Smooth muscle cell (in vitro differentiated cells): ENCODE measurements around the gene PRSS16. TPM values are rescaled to one million over a fixed set of nuclear protein-coding genes. Genes with fewer than 3 reads are reported as not detected.

Source experiments
- DNase-seq: peaks from one replicate; lab custom pipeline; 2025; ENCODE audit not compliant: unreplicated experiment; lab: John Stamatoyannopoulos, UW
- H2AFZ ChIP-seq: fragments of 200-600 bp; sonication (generic); 2 replicates; pipeline ENCODE4 v1.6.0; 2016; ENCODE audit warnings: antibody characterized with exemption, low read depth, mild to moderate bottlenecking
- H3F3A ChIP-seq: fragments of 200-600 bp; sonication (generic); 2 replicates; pipeline ENCODE4 v1.6.0; 2017; ENCODE audit warnings: antibody characterized with exemption, low read depth
- H3K27ac ChIP-seq: fragments of 200-600 bp; sonication (generic); 2 replicates; pipeline ENCODE4 v1.5.1; 2016; ENCODE audit warnings: low read depth, mild to moderate bottlenecking
- H3K27me3 ChIP-seq: fragments of 200-600 bp; sonication (generic); 2 replicates; pipeline ENCODE4 v1.6.1; 2016; ENCODE audit warnings: low read depth, mild to moderate bottlenecking
- H3K36me3 ChIP-seq: fragments of 200-600 bp; sonication (generic); 2 replicates; pipeline ENCODE4 v1.5.1; 2016; ENCODE audit warnings: low read depth
- H3K4me1 ChIP-seq: fragments of 200-600 bp; sonication (generic); 2 replicates; pipeline ENCODE4 v1.5.1; 2016; ENCODE audit warnings: low read depth
- H3K4me2 ChIP-seq: fragments of 200-600 bp; sonication (generic); 2 replicates; pipeline ENCODE4 v1.6.0; 2016; ENCODE audit warnings: mild to moderate bottlenecking
- H3K4me3 ChIP-seq: fragments of 200-600 bp; sonication (generic); 2 replicates; pipeline ENCODE4 v1.5.1; 2016; ENCODE audit warnings: mild to moderate bottlenecking
- H3K79me2 ChIP-seq: fragments of 200-600 bp; sonication (generic); 2 replicates; pipeline ENCODE4 v1.6.0; 2016; ENCODE audit warnings: low read depth, mild to moderate bottlenecking
- H3K9ac ChIP-seq: fragments of 200-600 bp; sonication (generic); 2 replicates; pipeline ENCODE4 v1.6.0; 2016; ENCODE audit warnings: low read depth
- H3K9me3 ChIP-seq: fragments of 200-600 bp; sonication (generic); replicated peaks from 2 replicates; pipeline ENCODE4 v1.5.1; 2016; ENCODE audit warnings: low read depth
- H4K20me1 ChIP-seq: fragments of 200-600 bp; sonication (generic); 2 replicates; pipeline ENCODE4 v1.6.0; 2016; ENCODE audit warnings: low read depth
- CTCF ChIP-seq: fragments of 200-600 bp; sonication (generic); IDR thresholded peaks from 2 replicates; pipeline ENCODE4 v1.5.1; 2017; ENCODE audit warnings: borderline replicate concordance, mild to moderate bottlenecking, antibody characterized with exemption; ENCODE audit not compliant: insufficient read depth, poor library complexity, severe bottlenecking
- WGBS: methylation state at CpG from one replicate; pipeline ENCODE4 v1.1.7; 2016; ENCODE audit warnings: low lambda C conversion rate; 5-methylcytosine and 5-hydroxymethylcytosine counted together
- polyA plus RNA-seq: library from polyadenylated mRNA; unstranded; fragments of >200 nt; fragmentation: Nextera tagmentation; extraction: Ambion mirVana; gene quantifications from 2 replicates; pipeline ENCODE4 v1.2.1, GENCODE V29; 2016
- total RNA-seq: library from RNA; depleted of rRNA; stranded (reverse); fragments of >200 nt; gene quantifications from 2 replicates; pipeline ENCODE4 v1.2.3, GENCODE V29; 2014

Gene PRSS16
- total and polyA plus RNA-seq, 2 experiments from 2014 or later, result 2.8 to 7.6 TPM

- H2AFZ ChIP-seq, result no peak overlapping the region
- H3F3A ChIP-seq, result no peaks in the 10 kb centered on the region
- peaks cover 3% of the 10 kb centered on the region for H3K4me1 ChIP-seq
- no peak overlapping the region for H3K9ac ChIP-seq
- H3K79me2 ChIP-seq, result no peaks in the 10 kb centered on the region
- H3K27me3 ChIP-seq, result no peaks in the 10 kb centered on the region
- no peak for DNase-seq
- no peaks in the 10 kb centered on the region for H4K20me1 ChIP-seq
- WGBS, result 80% methylated on average over 4 of the region's 4 CpGs
- no peak overlapping the region for H3K4me3 ChIP-seq
- no peak overlapping the region for H3K27ac ChIP-seq
- H3K36me3 ChIP-seq, result no peaks in the 10 kb centered on the region
- H3K4me2 ChIP-seq, result no peak overlapping the region
- no peaks in the 10 kb centered on the region for H3K9me3 ChIP-seq
- TF ChIP-seq CTCF, result no peak
Measured at GRCh38 chr6:27224729-27225128, 22.8 kb upstream of the PRSS16 start.

DNA sequence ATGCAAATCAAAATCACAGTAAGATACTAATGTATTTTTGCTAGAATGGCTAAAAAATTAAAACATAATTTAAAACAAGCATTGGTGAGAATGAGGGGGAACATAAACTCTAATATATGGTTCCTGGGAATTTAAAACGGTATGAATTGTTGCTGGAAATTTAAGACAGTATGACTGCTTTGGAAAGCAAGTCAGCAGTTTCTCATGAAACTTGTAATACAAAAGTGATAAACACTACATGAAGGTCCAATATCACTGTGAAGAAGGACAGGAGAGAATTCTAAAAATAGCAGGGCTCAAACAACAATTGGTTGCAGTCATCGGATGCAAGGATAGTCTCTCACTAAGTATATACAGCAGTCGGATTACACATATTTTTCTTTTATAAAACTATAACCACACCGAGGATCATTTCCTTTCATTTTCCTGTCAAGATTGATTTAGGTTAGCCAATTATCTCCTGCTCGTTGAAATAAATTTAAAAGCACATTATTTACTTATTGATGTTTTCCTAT lies 18.5 kb upstream of the PRSS16 start:
- no peak for DNase-seq
- Histone ChIP-seq H3F3A (no peaks in the 10 kb centered on the region), H3K9ac (no peak overlapping the region), H4K20me1 (no peaks in the 10 kb centered on the region), H3K79me2 (no peaks in the 10 kb centered on the region), H2AFZ (peak overlapping the region; percentile 42), H3K27me3 (no peaks in the 10 kb centered on the region), H3K36me3 (no peaks in the 10 kb centered on the region), H3K4me1 (peaks cover 6% of the 10 kb centered on the region), H3K27ac (no peak overlapping the region), H3K4me2 (peak overlapping the region; percentile 69), H3K9me3 (no peaks in the 10 kb centered on the region), H3K4me3 (peak overlapping the region; percentile 43)
- no peak for TF ChIP-seq CTCF
- WGBS, result 83% methylated on average over 5 of the region's 5 CpGs

DNA sequence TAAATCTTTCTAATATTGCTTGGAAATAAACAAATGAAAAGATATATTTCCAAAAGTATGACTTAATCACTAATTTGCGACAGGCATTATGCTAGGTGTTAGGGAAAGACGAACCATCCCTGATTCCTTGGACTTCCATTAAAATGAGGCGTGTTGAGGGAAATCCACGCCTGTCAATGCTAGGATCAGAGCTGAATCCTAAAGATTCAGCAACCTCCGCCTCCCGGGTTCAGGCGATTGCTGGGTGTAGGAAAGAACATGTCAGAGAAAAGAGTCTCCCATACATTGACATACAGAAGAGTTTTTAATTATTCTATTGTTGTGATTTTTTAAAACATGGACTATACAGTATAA lies 16.8 kb upstream of the PRSS16 start:
- Histone ChIP-seq H3K4me2 (peak overlapping the region; percentile 69), H2AFZ (peak overlapping the region; percentile 29), H3F3A (no peaks in the 10 kb centered on the region), H3K27ac (no peak overlapping the region), H3K27me3 (no peaks in the 10 kb centered on the region), H3K36me3 (no peaks in the 10 kb centered on the region), H3K9me3 (no peaks in the 10 kb centered on the region), H3K79me2 (no peaks in the 10 kb centered on the region), H3K4me1 (peaks cover 6% of the 10 kb centered on the region), H3K9ac (no peak overlapping the region), H4K20me1 (no peaks in the 10 kb centered on the region), H3K4me3 (peak overlapping the region; percentile 43)
- 7% methylated on average over 7 of the region's 7 CpGs for WGBS
- DNase-seq, result no peak
- no peak for TF ChIP-seq CTCF

DNA sequence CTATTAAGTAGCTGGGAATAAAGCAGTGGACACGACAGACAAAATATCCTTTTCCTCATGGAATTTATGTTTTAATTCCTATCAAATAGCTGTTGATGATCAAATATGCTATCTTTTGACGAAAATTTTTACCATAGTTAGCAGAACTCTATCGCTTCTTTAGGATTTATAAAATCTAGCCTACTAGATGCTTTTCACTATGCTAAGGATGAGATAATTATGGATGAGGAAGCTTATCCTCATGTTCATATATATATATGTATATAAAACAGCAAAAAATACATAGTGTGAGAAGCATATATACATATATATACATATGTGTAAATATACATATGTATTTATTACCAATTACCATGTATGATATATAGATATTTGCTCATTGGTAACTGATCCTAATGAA lies 12.9 kb upstream of the PRSS16 start:
- no peak overlapping the region for H3K9ac ChIP-seq
- peak overlapping the region; percentile 56 for H3K4me3 ChIP-seq
- no peak for TF ChIP-seq CTCF
- DNase-seq, result no peak
- H3K9me3 ChIP-seq, result no peaks in the 10 kb centered on the region
- H3K36me3 ChIP-seq, result no peaks in the 10 kb centered on the region
- no peaks in the 10 kb centered on the region for H4K20me1 ChIP-seq
- peaks cover 7% of the 10 kb centered on the region for H3F3A ChIP-seq
- 87% methylated on average over 3 of the region's 3 CpGs for WGBS
- H3K4me1 ChIP-seq, result peaks cover 3% of the 10 kb centered on the region
- H3K4me2 ChIP-seq, result peak overlapping the region; percentile 86
- no peak overlapping the region for H3K27ac ChIP-seq
- H3K27me3 ChIP-seq, result no peaks in the 10 kb centered on the region
- no peaks in the 10 kb centered on the region for H3K79me2 ChIP-seq
- peak overlapping the region; percentile 81 for H2AFZ ChIP-seq
